CD4-positive, alpha-beta T cell treated with Interleukin-4 for 4 hours (primary cell): ENCODE measurements around the gene LTB.

ENCODE experiments used
- DNase-seq: peaks from one replicate; pipeline ENCODE4 v3.0.0-alpha.2; 2020

The LTB gene, protein sequence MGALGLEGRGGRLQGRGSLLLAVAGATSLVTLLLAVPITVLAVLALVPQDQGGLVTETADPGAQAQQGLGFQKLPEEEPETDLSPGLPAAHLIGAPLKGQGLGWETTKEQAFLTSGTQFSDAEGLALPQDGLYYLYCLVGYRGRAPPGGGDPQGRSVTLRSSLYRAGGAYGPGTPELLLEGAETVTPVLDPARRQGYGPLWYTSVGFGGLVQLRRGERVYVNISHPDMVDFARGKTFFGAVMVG

DNA sequence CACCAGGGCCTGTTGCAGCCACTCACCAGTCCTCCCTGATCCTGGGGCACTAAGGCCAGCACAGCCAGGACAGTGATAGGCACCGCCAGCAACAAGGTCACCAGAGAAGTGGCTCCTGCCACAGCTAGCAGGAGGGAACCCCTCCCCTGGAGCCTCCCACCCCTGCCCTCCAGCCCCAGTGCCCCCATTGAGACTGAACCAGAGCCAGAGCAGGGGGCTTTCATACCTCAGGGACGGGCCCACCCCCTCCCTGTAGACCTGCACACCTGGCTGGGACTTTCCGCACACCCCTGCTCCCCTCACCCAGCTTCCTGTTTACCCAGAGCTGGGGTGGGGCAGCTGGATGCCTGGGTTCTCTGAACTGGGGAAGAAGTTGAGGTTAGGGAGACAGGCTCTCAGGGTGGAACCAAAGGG lies at the start of gene LTB:
TSS of gene LTB (minus strand) at position 195 of the 414 bp plus-strand sequence. CDS start at position 188, 7 bp downstream.
- peak; percentile 86 for DNase-seq

DNA sequence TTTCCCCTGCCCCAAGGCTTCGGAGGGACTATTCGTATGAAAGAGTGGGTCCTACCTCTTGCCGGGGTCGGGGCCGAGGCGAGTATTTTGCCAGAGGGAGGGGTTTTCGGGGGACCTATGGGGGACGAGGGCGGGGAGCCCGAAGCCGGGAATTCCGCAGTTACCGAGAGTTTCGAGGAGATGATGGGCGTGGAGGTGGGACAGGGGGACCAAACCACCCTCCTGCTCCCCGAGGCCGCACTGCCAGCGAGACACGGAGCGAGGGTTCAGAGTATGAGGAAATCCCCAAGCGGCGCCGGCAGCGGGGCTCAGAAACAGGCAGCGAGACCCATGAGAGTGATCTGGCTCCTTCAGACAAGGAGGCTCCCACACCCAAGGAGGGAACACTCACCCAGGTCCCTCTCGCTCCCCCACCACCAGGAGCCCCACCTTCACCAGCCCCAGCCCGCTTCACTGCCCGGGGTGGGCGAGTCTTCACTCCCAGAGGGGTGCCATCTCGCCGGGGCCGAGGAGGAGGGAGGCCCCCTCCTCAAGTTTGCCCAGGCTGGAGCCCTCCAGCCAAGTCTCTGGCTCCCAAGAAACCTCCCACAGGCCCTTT lies 49.6 kb upstream of the LTB start:
- no peak for DNase-seq

DNA sequence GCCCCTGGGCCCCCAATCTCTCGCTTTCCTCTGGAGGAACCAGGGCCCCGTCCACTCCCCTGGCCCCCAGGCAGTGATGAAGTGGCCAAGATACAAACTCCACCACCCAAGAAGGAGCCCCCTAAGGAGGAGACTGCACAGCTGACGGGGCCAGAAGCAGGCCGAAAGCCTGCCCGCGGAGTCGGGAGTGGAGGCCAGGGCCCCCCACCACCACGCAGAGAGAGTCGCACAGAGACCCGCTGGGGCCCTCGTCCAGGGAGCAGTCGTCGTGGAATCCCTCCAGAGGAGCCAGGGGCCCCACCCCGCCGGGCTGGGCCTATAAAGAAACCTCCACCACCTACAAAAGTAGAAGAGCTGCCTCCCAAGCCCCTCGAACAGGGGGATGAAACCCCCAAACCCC lies 49.0 kb upstream of the LTB start:
- no peak for DNase-seq

DNA sequence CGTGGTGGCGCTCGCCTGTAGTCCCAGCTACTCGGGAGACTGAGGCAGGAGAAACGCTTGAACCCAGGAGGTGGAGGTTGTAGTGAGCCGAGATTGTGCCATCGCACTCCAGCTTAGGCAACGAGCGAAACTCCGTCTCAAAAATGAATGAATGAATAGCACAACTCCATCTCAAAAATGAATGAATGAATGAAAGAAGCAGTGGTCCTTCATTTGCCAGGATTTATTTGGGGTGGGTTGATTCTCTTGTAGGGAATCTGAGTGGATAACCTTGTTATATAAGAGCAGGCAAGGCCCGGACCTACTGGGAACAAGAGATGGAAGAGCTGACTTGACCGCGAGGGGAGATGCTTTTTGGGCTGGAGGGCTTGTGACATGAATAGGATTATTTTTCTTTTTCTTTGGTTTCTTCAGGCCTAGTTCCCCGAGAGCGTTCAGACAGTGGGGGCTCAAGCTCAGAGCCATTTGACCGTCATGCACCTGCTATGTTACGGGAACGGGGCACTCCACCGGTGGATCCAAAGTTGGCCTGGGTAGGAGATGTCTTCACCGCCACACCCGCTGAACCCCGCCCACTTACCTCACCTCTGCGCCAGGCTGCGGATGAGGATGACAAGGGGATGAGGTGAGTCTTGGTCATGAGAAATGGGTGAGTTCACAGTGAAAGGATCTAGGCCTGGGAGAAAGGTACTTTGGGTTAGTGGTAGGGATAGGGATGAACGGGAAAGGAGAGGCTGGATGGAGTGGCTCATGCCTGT lies 48.1 kb upstream of the LTB start:
- no peak for DNase-seq

DNA sequence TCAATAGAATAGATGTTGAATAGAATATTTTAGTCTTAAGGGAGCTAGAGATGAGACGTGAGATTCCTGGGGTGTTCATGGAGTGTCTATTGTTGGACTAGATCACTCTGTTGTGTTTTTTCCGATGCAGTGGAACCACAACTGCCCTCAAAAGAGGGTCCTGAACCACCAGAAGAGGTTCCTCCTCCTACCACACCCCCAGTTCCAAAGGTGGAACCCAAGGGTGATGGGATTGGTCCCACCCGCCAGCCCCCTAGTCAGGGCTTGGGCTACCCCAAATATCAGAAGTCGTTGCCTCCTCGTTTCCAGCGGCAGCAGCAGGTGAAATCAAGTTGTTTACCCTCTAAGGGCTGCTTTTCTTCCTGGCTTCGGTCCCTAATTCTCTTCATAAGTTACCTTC lies 46.8 kb upstream of the LTB start:
- no peak for DNase-seq

DNA sequence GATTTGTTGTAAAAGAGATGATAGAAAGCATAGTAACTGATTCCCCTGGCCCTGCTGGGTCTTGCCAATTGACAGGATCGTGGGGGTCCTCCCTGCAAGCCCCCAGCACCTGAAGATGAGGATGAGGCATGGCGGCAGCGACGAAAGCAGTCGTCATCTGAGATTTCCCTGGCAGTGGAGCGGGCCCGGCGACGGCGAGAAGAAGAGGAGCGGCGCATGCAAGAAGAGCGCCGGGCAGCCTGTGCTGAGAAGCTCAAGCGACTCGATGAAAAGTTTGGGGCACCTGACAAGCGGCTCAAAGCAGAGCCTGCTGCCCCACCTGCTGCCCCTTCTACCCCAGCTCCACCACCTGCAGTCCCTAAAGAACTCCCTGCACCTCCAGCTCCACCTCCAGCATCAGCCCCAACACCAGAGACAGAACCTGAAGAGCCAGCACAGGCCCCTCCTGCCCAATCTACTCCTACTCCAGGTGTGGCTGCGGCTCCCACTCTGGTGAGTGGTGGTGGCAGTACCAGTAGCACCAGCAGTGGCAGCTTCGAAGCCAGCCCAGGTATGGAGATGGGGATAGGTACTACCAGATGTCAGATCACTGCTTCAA lies 45.6 kb upstream of the LTB start:
- DNase-seq = no peak

DNA sequence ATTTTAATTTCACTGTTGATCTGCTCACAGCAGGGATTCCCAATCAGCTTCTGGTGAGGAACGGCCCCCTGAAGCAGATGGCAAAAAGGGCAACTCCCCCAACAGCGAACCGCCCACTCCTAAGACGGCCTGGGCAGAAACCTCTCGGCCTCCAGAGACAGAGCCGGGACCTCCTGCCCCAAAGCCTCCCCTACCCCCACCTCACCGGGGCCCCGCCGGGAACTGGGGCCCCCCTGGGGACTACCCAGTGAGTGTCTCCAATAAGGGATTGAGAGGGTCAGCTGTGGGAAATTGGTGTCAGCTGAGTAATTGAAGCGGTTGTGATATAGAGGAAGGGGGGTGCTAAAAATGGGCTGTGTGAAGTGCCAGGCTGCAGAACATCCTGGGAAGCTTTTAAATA lies 44.7 kb upstream of the LTB start:
- no peak for DNase-seq

DNA sequence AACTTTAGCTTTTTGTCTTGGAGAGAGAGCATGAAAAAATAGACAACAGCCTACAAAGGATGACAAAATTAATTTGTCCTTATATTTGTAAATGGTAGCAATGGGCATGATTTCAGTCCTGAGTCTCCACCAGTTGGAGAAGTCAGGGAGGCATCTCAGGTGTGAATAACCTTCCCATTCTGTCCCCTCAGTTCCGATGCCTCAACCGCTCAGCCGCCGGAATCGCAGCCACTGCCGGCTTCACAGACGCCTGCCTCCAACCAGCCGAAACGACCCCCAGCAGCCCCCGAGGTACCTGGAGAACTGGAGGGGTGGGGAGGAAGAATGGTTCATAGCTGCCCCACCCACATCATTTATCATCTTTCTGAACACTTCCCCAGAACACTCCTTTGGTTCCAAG lies 41.8 kb upstream of the LTB start:
- DNase-seq = no peak

DNA sequence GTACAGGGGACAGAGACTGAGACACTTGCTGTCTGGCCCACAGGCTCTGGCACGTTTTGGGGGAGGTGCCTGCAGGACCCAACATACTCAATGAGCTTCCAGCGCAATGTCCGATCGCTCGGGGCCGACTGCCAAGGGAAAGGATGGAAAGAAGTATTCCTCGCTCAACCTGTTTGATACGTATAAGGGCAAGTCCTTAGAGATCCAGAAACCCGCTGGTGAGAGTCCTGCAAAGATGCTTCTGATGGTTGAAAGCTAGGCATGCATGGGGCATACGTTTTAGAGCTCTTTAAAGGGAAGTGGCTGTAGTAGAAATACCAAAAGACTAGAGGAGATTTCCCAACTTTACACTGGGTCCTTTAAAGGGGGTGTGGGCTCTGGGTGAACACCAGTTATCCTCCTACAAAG lies 40.5 kb upstream of the LTB start:
- no peak for DNase-seq

DNA sequence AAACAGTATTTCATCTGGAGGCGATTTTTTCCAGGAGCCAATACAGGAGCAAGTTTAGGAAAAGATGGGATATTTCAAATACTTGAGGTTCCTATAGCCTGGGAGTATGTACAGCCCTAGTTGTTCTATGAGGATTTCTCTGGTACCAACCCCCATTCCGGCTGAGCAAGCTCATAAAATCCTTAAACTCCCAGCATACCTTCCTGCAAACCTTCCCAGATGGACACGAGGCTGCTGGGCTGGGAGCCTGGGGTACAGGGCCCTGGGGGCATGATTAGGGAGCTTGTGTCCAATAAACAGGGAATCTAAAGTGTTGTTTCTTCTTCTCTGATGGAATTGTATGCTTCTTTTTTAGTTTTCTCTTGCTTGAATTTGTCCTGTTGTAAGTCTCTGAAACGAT lies 39.8 kb upstream of the LTB start:
- no peak for DNase-seq

DNA sequence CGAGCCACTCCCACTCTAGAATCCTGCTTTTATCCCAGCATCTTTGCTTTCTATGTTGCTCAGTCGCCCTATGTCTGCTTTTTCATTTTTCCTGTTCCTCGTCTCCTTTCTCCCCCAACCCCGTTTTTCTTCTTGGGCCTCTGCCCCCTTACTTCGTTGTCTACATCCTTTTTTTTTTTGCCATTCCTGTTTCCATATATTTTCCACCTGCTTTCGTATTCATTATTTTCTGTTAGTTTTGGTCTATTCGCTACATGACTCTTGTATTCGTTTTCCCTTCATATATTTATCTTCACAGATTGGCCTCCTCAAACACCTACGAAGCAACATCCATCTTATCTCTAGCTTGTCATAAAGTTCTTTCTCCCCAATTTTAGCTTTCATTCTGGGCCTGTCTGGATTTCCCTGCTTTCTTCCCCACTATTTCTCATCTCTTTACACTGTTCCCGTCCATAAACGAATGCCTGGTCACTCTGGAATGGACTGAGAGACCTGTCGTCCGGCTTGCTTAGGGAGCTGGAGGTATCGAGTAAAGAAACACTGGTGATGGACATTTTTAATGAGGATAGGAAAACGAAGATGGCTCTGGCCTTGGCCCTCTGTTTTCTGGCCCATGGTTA lies 39.2 kb upstream of the LTB start:
- no peak for DNase-seq

DNA sequence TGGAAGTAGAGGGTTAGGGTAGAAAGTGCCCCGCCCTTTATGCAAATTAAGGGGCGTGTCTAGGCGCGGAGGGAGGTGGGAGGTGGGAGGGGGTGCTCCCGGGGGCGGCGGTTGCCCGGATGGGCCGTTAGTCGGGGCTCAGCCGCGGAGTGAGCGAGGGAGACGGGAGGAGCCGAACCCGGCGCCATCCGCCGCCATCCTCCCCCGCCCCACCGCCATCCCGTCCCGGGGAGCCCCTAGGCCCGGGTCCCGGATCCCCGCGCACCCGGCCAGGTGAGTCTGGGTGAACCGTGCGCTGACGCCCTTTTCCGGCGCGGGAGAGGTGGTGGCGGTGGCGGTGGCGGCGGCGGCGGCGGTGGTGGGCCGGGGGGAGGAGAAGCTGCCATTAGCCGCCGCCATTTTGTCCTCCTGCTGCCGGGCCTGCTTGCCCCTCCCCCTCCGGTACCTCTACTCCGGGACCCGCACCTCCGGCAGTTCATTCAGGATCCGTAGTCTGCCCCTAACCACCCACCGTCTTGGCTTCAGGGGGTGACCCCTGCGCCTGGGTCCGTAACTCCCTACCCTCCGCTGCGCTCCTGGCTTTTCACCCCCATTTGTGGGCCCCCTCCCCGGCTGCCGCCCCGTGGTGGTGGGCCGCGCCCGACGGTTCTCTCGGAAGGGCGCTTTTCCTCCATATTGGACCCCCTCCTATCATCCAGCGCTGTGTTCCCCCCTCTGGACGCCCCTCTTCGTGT lies 38.5 kb upstream of the LTB start, which contains the start of gene PRRC2A:
TSS of gene PRRC2A (plus strand) at position 130 of the 734 bp plus-strand sequence. CDS start 2,075 bp downstream, outside the sequence.
- DNase-seq = no peak

DNA sequence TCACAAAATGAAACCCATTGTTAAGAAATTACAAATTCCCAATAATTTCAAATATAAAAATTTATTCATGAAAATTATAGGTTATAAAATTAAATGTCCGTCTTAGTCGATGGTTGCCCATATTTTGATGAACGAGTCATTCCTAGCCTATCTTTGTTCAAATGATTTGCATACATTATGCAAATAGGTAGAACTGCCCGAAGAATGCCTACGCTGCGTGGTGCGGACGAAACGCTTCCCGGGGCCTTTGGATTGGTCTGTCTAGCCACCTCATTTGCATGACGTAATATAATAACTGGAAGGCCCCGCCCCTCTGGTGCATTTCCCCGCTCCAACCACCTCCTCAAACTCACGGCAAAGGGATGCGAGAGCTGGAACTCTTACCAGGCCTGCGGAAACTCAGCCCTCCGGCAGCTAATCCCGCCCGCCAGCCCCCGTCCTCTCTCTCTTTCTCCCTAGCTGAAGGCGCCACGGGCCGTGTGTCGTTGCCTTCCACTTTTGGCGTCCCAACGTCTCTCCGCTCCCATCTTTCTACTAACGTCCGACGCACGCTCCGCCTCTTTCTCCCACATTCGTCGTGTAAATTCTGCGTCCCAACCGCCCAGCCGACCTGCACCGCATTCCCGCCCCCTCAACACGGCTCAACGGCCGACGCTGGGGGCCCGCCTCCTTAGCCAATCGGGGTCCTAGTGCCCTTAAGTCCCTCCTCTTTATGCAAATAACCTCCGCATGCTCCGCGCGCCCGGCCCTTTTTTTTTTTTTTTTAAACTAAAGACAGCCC lies 37.8 kb upstream of the LTB start:
- DNase-seq = peak; percentile 99

DNA sequence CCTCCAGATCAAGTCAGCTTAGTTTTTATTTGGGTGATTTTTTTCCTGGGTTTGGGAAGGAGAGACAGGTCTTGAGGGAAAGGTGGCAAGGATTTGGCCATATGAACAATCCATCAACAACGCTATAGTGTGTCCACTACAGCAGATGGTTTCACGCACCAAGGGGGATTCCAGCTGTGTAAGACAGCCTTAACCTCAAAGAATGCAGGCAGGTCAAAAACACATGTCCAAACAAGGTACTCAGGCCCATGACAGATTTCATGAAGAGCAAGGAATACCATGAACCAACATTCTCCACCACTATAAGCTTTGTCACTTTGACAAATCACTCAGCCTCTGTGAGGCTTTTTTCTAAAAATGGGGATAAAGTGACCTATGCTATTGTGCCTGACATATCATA lies 34.8 kb upstream of the LTB start:
- no peak for DNase-seq

DNA sequence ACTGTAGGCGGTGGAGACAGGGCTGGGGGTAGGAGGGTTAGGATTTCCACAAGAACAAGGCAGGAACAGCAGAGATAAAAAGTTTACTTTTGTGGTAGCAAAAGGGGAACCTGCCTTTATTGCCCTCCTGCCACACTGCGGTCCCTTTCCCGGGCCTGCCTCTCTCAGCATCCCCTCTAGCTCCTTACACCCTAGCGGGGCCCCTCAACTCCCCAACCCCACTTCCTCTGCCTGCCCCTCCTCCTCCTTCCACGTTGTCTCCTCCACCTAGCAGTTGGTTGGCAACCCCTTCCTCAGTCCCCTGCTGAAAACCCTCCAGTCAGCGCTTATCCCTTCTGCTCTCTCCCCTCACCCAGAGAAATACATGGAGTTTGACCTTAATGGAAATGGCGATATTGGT lies 33.5 kb upstream of the LTB start:
- no peak for DNase-seq

DNA sequence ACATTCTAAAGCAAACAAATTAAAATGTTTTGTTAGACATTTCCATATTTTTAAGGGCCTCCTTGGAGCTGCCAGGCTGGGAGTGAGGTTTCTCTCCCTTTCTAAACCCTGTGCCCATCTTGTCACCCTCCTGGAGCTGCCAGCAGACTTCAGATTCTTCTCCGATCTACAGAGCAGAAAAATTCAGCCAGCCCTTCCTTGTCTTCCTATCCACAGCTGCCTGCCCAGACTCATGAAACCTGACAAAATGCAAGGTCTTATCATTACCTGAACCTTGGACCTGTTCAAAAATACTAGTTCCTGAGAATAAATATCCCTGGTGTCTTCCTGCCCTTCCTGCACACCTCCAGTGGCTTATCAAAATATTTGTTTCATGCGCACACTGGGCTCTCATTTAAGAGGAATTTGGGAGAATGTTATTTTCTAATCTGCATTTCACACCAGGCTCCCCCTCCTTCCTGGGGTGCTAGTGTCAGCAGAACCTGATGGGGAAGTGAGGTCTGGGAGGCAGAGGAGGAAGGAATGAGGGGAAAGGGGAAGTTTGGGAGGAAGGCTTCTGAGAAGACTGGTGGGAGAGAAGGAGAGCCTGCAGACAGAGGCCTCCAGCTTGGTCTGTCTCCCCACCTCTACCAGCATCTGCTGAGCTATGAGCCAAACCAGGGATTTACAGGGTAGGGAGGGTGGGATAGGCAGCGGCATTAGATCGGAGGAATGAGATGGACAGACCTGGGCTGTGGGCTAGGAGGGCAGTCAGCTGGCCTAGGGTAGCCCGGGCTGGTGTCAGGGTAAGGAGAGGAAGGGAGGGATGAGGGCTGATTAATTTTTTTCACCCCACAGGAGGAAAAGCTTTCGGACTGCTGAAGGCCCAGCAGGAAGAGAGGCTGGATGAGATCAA lies 32.7 kb upstream of the LTB start, which contains the start of gene AIF1:
TSS of gene AIF1 (plus strand) at position 551 of the 895 bp plus-strand sequence. CDS start at position 647, 96 bp downstream.
- DNase-seq = no peak

DNA sequence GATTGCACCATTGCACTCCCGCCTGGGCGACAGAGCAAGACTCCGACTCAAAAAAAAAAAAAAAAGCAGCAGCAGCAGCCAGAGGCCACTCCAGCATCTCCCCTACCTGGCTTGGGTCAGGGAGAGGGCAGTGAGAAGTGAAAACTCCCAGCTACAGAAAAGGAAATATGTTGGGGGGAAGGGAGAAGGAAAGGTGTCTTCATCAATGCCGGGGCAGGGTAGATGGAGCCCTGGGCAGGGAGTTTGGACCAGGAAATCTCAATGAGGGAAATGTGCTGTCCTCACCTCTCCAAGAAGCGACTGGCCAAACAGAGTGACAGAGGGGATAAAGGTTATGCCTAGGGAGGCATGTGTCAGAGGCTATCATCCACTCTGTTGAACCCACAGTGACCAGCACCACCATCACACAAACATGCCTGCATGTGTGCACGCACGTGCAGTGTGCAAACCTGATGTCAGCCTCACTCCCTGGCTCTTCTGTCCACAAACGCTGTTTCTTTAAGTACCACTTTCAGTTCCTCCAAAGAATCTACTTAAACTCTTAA lies 31.9 kb upstream of the LTB start:
- no peak for DNase-seq

DNA sequence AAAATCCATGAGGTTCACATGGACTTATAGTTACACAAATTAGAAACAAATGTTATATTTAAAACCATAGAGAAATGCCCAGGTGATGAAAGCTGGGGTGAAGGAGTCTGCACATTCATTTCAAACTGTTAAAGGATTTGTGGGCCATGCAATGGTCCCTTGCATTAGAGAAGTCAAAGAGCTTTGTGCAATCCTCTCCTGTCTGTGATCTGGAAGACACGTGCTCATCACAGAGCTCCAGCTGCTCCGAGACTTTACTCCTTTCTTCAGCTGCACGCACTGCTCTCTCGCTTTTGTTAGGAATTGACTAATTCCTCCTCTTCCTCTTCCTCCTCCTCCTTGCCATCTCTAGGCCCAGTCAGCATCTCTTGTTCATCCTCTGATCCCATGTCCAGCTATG lies 28.7 kb upstream of the LTB start:
- DNase-seq = no peak

DNA sequence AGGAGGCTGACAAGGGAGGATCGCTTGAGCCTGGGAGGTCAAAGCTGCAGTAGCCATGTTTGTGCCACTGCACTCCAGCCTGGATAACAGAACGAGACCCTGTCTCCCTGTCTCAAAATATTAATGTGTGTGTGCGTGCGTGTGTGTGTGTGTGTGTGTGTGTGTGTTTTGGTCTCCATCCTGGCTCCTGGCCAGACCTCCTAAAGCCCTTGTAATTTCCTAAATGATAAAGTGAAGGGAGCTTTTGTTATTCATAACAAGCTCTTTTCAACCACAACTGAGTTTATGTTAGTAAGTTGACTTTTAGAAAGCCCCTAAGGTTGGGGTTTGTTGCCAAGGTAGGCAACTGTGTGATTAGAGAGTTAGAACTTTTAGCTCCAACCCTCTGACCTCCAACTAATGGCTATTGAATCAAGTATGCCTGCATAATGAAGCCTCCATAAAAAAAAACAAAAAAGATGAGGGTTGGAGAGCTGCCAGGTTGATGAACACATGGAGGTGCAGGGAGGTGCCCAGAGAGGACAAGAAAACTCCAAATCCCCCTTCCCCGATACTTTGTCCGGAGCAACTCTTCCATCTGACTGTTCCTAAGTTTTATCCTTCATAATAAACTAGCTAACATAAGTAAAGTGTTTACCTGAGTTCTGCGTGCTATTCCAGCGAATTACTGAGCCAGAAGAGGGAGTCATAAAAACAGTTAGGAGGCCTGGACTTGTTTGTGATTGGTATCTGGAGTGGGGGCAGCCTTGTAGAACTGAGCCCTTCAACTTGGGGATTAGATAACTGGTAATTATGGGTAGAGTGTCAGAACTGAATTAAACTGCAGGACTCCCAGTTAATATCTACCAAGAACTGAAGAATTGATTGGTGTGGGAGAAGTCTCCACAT lies 27.5 kb upstream of the LTB start:
- DNase-seq = no peak
